ENCODE data around the gene SLC36A3. TPM values are rescaled to one million over a fixed set of nuclear protein-coding genes. Genes with fewer than 3 reads are reported as not detected.

Gene SLC36A3
- total and polyA plus RNA-seq, 2 experiments from 2014 or later: not detected

GRCh38 chr5:151251001-151251551, 52.5 kb downstream of the SLC36A3 start:
- TF ChIP-seq, protein P1, sequence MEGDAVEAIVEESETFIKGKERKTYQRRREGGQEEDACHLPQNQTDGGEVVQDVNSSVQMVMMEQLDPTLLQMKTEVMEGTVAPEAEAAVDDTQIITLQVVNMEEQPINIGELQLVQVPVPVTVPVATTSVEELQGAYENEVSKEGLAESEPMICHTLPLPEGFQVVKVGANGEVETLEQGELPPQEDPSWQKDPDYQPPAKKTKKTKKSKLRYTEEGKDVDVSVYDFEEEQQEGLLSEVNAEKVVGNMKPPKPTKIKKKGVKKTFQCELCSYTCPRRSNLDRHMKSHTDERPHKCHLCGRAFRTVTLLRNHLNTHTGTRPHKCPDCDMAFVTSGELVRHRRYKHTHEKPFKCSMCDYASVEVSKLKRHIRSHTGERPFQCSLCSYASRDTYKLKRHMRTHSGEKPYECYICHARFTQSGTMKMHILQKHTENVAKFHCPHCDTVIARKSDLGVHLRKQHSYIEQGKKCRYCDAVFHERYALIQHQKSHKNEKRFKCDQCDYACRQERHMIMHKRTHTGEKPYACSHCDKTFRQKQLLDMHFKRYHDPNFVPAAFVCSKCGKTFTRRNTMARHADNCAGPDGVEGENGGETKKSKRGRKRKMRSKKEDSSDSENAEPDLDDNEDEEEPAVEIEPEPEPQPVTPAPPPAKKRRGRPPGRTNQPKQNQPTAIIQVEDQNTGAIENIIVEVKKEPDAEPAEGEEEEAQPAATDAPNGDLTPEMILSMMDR (IDR thresholded peaks at IDR 0.05; ENCODE audit: low read depth, low read length): no peak
- no peaks in the 10 kb centered on the region for H3K27me3 ChIP-seq
- no peaks in the 10 kb centered on the region for H3K9me3 ChIP-seq (ENCODE audit: low read depth)
- no peak overlapping the region for H3K27ac ChIP-seq
- DNase-seq (ENCODE audit: low read depth in 1 of 2, low spot score in 1 of 2): no peak
- H3K4me1 ChIP-seq (ENCODE audit: low read depth): peaks cover 15% of the 10 kb centered on the region
- H3K4me3 ChIP-seq: no peak overlapping the region
- no peaks in the 10 kb centered on the region for H3K36me3 ChIP-seq

GRCh38 chr5:151250346-151251000, 53.1 kb downstream of the SLC36A3 start:
- no peak overlapping the region for H3K4me3 ChIP-seq
- no peak overlapping the region for H3K27ac ChIP-seq
- H3K9me3 ChIP-seq (ENCODE audit: low read depth): no peaks in the 10 kb centered on the region
- no peaks in the 10 kb centered on the region for H3K27me3 ChIP-seq
- peaks cover 15% of the 10 kb centered on the region for H3K4me1 ChIP-seq (ENCODE audit: low read depth)
- H3K36me3 ChIP-seq: no peaks in the 10 kb centered on the region
- peak in 1 of 2 donors; percentile 28 for DNase-seq (ENCODE audit: low read depth in 1 of 2, low spot score in 1 of 2)
- TF ChIP-seq, protein P1 (IDR thresholded peaks at IDR 0.05; ENCODE audit: low read depth, low read length): no peak

- Histone ChIP-seq H3K4me1 (ENCODE audit: low read depth) (peaks cover 11% of the 10 kb centered on the region), H3K4me3 (no peak overlapping the region), H3K27ac (no peak overlapping the region), H3K36me3 (no peaks in the 10 kb centered on the region), H3K27me3 (no peaks in the 10 kb centered on the region), H3K9me3 (ENCODE audit: low read depth) (no peaks in the 10 kb centered on the region)
- no peak for DNase-seq (ENCODE audit: low read depth in 1 of 2, low spot score in 1 of 2)
- TF ChIP-seq, protein P1 (IDR thresholded peaks at IDR 0.05; ENCODE audit: low read depth, low read length): no peak
These were observed 54.3 kb downstream of the SLC36A3 start for GRCh38 chr5:151249281-151249680.

DNA sequence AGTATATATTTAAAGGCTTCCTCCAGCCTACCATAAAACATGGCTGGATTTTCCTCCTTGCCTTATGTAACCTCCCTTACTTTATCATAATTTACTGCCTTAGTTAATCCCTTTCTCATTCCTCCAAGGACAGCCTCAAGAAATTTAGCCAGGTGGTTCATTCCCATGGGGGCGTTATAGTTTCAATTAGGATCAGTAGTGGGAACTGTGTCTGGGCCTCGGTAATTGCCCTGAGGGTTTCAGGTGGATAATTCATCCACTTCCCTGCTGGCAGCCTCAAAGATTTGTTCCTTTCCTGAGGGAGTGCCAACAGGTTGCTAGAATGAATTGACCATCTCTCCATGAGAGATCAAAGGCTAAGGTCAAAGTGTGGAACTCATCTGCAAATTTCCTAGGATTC, 54.9 kb downstream of the SLC36A3 start:
- TF ChIP-seq, protein P1 (IDR thresholded peaks at IDR 0.05; ENCODE audit: low read depth, low read length): no peak
- H3K36me3 ChIP-seq: no peaks in the 10 kb centered on the region
- H3K4me1 ChIP-seq (ENCODE audit: low read depth): peaks cover 6% of the 10 kb centered on the region
- no peaks in the 10 kb centered on the region for H3K9me3 ChIP-seq (ENCODE audit: low read depth)
- no peaks in the 10 kb centered on the region for H3K27me3 ChIP-seq
- no peak for DNase-seq (ENCODE audit: low read depth in 1 of 2, low spot score in 1 of 2)
- H3K27ac ChIP-seq: no peak overlapping the region
- H3K4me3 ChIP-seq: no peak overlapping the region

DNA sequence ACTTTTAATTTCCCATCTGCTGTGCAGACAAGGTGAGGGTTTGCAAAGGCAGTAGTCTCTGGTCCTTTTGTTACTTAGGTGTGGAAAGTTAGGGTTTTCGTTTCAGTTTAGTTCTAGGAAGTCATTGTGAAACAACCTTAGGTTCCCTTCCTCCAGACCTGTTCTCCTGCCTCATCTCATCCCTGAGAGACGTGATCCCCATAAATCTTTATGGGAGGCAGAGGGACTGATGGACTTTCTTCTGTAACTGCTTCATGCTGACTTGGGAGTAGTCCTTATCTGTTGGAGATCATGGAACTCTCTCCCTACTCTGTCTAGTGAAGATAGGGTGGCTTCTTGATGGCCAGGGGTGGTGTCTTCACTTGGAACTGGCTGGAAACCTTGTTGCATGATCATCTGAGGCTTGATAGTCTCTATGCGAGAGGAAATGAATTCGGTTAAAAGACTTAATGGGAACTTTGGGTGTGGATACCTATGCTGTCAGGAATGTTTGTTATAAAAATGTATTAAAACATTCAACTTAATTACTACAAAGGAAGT, 57.8 kb downstream of the SLC36A3 start:
- TF ChIP-seq, protein P1 (IDR thresholded peaks at IDR 0.05; ENCODE audit: low read depth, low read length): no peak
- no peak overlapping the region for H3K27ac ChIP-seq
- no peak overlapping the region for H3K4me3 ChIP-seq
- DNase-seq (ENCODE audit: low read depth in 1 of 2, low spot score in 1 of 2): no peak
- H3K4me1 ChIP-seq (ENCODE audit: low read depth): peaks cover 6% of the 10 kb centered on the region
- no peaks in the 10 kb centered on the region for H3K36me3 ChIP-seq
- H3K9me3 ChIP-seq (ENCODE audit: low read depth): no peaks in the 10 kb centered on the region
- no peaks in the 10 kb centered on the region for H3K27me3 ChIP-seq
